RPMI8226 (cell line): ENCODE data around the gene ADGRG7.
A peak's percentile ranks its signal among the peaks of the same experiment; 100 is the strongest.
"Not testable (repeated sequence)": the region's sequence is repeated elsewhere in the genome, so short reads cannot be mapped to it uniquely, and the experiment has no call there.

Experiments used
- DNase-seq: peaks from one replicate; pipeline ENCODE4 v3.0.0-alpha.2; 2015

Gene ADGRG7

GRCh38 chr3:100650651-100651619 is 41.5 kb downstream of the ADGRG7 start:
- peak; percentile 65 for DNase-seq

GRCh38 chr3:100653604-100654294 is 44.3 kb downstream of the ADGRG7 start:
- DNase-seq, result no peak

- no peak for DNase-seq
Observed at GRCh38 chr3:100656945-100657344, 47.5 kb downstream of the ADGRG7 start.

- DNase-seq, result not testable (repeated sequence)
Observed at GRCh38 chr3:100661294-100661693, 51.9 kb downstream of the ADGRG7 start.

- DNase-seq, result no peak
Observed at GRCh38 chr3:100662113-100662823, 52.9 kb downstream of the ADGRG7 start.

- DNase-seq, result no peak
Observed at GRCh38 chr3:100665230-100665629, 55.8 kb downstream of the ADGRG7 start.

GRCh38 chr3:100666699-100667098 is 57.3 kb downstream of the ADGRG7 start:
- DNase-seq, result not testable (repeated sequence)

- not testable (repeated sequence) for DNase-seq
Observed at GRCh38 chr3:100667316-100667715, 57.9 kb downstream of the ADGRG7 start.

- not testable (repeated sequence) for DNase-seq
Observed at GRCh38 chr3:100670995-100671394, 61.6 kb downstream of the ADGRG7 start.

GRCh38 chr3:100681496-100681895 is 72.1 kb downstream of the ADGRG7 start:
- no peak for DNase-seq

GRCh38 chr3:100682056-100682853 is 72.9 kb downstream of the ADGRG7 start:
- DNase-seq, result no peak

- no peak for DNase-seq
Observed at GRCh38 chr3:100682854-100683760, 73.7 kb downstream of the ADGRG7 start.

GRCh38 chr3:100693225-100693624 is 83.8 kb downstream of the ADGRG7 start:
- no peak for DNase-seq

- no peak for DNase-seq
Observed at GRCh38 chr3:100695696-100696095, 86.3 kb downstream of the ADGRG7 start.

- DNase-seq, result no peak
Observed at GRCh38 chr3:100696161-100696560, 86.8 kb downstream of the ADGRG7 start.

GRCh38 chr3:100697172-100697571 is 87.8 kb downstream of the ADGRG7 start:
- no peak for DNase-seq

GRCh38 chr3:100697723-100698285 is 88.4 kb downstream of the ADGRG7 start:
- DNase-seq, result no peak

GRCh38 chr3:100698736-100699135 is 89.3 kb downstream of the ADGRG7 start:
- no peak for DNase-seq

GRCh38 chr3:100700708-100701107 is 91.3 kb downstream of the ADGRG7 start:
- DNase-seq, result no peak

- DNase-seq, result no peak
Observed at GRCh38 chr3:100702082-100702979, 92.9 kb downstream of the ADGRG7 start.
